Neural progenitor cell (in vitro differentiated cells): ENCODE data around the gene PHEX. TPM values are rescaled to one million over a fixed set of nuclear protein-coding genes. Genes with fewer than 3 reads are reported as not detected.

Source experiments
- DNase-seq: peaks from one replicate; pipeline ENCODE4 v3.0.0-alpha.2; 2016; ENCODE audit warnings: low spot score
- H2AFZ ChIP-seq: fragments of 200-600 bp; sonication (generic); replicated peaks from 2 replicates; pipeline ENCODE4 v1.6.1; 2016; ENCODE audit warnings: antibody characterized with exemption
- H3F3A ChIP-seq: fragments of 200-600 bp; sonication (generic); 2 replicates; pipeline ENCODE4 v1.6.1; 2016; ENCODE audit warnings: antibody characterized with exemption, low read depth
- H3K27ac ChIP-seq: fragments of 200-600 bp; sonication (generic); 2 replicates; pipeline ENCODE4 v1.5.1; 2016; ENCODE audit warnings: mild to moderate bottlenecking
- H3K27me3 ChIP-seq: fragments of 200-600 bp; sonication (generic); 2 replicates; pipeline ENCODE4 v1.6.1; 2016; ENCODE audit warnings: mild to moderate bottlenecking, moderate library complexity
- H3K36me3 ChIP-seq: fragments of 200-600 bp; sonication (generic); 2 replicates; pipeline ENCODE4 v1.5.1; 2016
- H3K4me1 ChIP-seq: fragments of 200-600 bp; sonication (generic); 2 replicates; pipeline ENCODE4 v1.6.1; 2016; ENCODE audit warnings: mixed run types
- H3K4me2 ChIP-seq: fragments of 200-600 bp; sonication (generic); 2 replicates; pipeline ENCODE4 v1.6.1; 2016
- H3K4me3 ChIP-seq: fragments of 200-600 bp; sonication (generic); 2 replicates; pipeline ENCODE4 v1.5.1; 2016
- H3K79me2 ChIP-seq: fragments of 200-600 bp; sonication (generic); 2 replicates; pipeline ENCODE4 v1.6.1; 2016; ENCODE audit warnings: low read depth
- H3K9ac ChIP-seq: fragments of 200-600 bp; sonication (generic); 2 replicates; pipeline ENCODE4 v1.6.1; 2016
- H3K9me3 ChIP-seq: fragments of 200-600 bp; sonication (generic); 2 replicates; pipeline ENCODE4 v1.5.1; 2016; ENCODE audit warnings: low read depth
- H4K20me1 ChIP-seq: fragments of 200-600 bp; sonication (generic); 2 replicates; pipeline ENCODE4 v1.6.1; 2016; ENCODE audit warnings: low read depth
- H3K27ac Mint-ChIP-seq: 3 replicates; pipeline ENCODE4 v1.8.0; 2021; ENCODE audit warnings: mixed read lengths
- H3K27me3 Mint-ChIP-seq: 2 replicates; pipeline ENCODE4 v1.8.0; 2022; ENCODE audit warnings: low read depth, mild to moderate bottlenecking, inconsistent platforms, moderate library complexity, mixed read lengths; ENCODE audit not compliant: insufficient read depth
- H3K36me3 Mint-ChIP-seq: 3 replicates; pipeline ENCODE4 v1.8.0; 2021; ENCODE audit warnings: mixed read lengths
- H3K4me1 Mint-ChIP-seq: 3 replicates; pipeline ENCODE4 v1.8.0; 2021; ENCODE audit warnings: mixed read lengths
- H3K4me3 Mint-ChIP-seq: 3 replicates; pipeline ENCODE4 v1.8.0; 2021; ENCODE audit warnings: mild to moderate bottlenecking, moderate library complexity, mixed read lengths
- H3K9me3 Mint-ChIP-seq: 3 replicates; pipeline ENCODE4 v1.8.0; 2020; ENCODE audit warnings: mixed read lengths
- EZH2 ChIP-seq: fragments of 200-600 bp; sonication (generic); IDR thresholded peaks from 2 replicates; pipeline ENCODE4 v1.6.1; 2017; ENCODE audit warnings: antibody characterized with exemption, mild to moderate bottlenecking, moderate library complexity
- EZH2phosphoT487 ChIP-seq: fragments of 200-600 bp; sonication (generic); IDR thresholded peaks from 2 replicates; pipeline ENCODE4 v1.6.1; 2017; ENCODE audit warnings: antibody characterized with exemption
- total RNA-seq: library from RNA; depleted of rRNA; stranded (reverse); fragments of >200 nt; gene quantifications from 2 replicates; pipeline ENCODE4 v1.2.3, GENCODE V29; 2015; ENCODE audit warnings: low replicate concordance
- TF ChIP-seq, protein P1 (sequence below): fragments of 200-600 bp; sonication (generic); IDR thresholded peaks from 2 replicates; pipeline ENCODE4 v1.5.1; 2017; ENCODE audit warnings: antibody characterized with exemption, mild to moderate bottlenecking

PHEX gene
- total RNA-seq, 1 donor from 2014 or later: 0.07 TPM

DNA sequence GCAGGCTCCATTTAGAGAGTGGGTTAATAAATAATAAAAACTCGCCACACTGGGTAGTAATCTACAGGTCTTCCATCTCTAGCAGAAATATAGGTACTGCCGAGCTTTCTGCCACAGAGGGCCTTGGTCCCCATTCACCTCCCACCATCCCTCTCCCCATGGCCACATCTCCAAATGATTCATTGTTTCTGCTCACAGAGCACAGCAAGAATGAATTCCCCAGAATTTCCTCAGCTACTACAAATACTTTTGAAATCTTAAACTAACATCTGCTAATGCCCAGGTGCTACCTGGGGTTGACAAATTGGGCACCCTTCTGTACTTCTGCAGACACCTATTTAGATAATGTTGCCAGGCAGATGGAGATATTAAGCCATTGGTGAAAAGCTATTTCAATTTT, 5.1 kb downstream of the PHEX start:
- H3K27me3 Mint-ChIP-seq: no peaks in the 10 kb centered on the region
- H2AFZ ChIP-seq: no peak overlapping the region
- H3K9me3 Mint-ChIP-seq: no peaks in the 10 kb centered on the region
- no peak overlapping the region for H3K4me3 Mint-ChIP-seq
- no peak for TF ChIP-seq EZH2
- TF ChIP-seq, protein P1, sequence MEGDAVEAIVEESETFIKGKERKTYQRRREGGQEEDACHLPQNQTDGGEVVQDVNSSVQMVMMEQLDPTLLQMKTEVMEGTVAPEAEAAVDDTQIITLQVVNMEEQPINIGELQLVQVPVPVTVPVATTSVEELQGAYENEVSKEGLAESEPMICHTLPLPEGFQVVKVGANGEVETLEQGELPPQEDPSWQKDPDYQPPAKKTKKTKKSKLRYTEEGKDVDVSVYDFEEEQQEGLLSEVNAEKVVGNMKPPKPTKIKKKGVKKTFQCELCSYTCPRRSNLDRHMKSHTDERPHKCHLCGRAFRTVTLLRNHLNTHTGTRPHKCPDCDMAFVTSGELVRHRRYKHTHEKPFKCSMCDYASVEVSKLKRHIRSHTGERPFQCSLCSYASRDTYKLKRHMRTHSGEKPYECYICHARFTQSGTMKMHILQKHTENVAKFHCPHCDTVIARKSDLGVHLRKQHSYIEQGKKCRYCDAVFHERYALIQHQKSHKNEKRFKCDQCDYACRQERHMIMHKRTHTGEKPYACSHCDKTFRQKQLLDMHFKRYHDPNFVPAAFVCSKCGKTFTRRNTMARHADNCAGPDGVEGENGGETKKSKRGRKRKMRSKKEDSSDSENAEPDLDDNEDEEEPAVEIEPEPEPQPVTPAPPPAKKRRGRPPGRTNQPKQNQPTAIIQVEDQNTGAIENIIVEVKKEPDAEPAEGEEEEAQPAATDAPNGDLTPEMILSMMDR: no peak
- no peak for TF ChIP-seq EZH2phosphoT487
- no peak overlapping the region for H3K27ac Mint-ChIP-seq
- no peak overlapping the region for H3K27ac ChIP-seq
- no peaks in the 10 kb centered on the region for H3K36me3 Mint-ChIP-seq
- peaks cover 5% of the 10 kb centered on the region for H3K9me3 ChIP-seq
- no peaks in the 10 kb centered on the region for H3F3A ChIP-seq
- no peak overlapping the region for H3K9ac ChIP-seq
- no peak overlapping the region for H3K4me3 ChIP-seq
- no peaks in the 10 kb centered on the region for H3K4me1 ChIP-seq
- no peaks in the 10 kb centered on the region for H3K36me3 ChIP-seq
- no peaks in the 10 kb centered on the region for H3K79me2 ChIP-seq
- no peak overlapping the region for H3K4me2 ChIP-seq
- no peaks in the 10 kb centered on the region for H4K20me1 ChIP-seq
- no peak for DNase-seq
- H3K27me3 ChIP-seq: no peaks in the 10 kb centered on the region
- H3K4me1 Mint-ChIP-seq: peaks cover 3% of the 10 kb centered on the region

DNA sequence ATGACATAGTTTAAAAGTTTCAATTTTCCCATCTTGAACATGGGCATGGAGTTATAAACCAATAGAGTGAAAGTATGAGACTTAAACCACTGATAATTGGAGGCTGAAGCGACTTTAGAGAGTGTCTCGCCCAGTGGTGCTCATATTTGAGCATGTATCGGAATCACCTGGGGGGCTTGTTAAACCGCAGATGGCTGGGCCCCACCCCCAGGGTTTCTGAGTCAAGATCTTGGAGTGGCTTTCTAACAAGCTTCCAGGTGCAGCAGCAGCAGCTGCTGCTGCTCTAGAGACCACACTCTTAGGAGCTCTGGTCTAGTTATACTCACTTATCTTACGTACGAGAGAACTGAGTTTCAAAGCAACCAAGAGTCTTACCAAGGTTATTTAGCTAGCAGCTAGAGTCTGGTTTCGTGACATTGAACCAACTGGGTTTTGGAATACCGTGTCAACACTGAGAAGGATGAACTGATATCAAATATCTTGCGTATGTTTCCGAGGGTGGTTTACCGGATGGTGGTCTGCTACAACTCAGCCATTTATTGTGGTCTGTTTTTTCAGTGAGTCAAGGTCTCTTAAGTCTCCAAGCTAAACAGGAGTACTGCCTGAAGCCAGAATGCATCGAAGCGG, 5.9 kb downstream of the PHEX start:
- no peak for DNase-seq

DNA sequence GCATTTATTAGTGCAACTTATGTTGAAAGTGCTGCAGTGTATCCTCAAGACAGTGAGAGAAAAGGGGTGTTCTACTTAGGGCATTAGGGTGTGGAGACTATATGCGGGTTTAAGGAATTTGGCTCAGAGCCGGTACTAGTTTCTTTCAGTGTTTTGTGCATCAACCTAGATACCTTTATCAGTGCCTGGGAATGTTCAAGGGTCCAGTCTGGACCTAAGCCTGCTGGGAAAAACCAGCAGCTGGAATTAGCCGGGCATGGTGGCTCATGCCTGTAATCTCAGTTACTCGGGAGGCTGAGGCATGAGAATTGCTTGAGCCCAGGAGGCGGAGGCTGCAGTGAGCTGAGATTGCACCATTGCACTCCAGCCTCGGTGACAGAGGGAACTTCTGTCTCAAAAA, 7.4 kb downstream of the PHEX start:
- no peaks in the 10 kb centered on the region for H4K20me1 ChIP-seq
- H2AFZ ChIP-seq: no peak overlapping the region
- H3K4me1 ChIP-seq: no peaks in the 10 kb centered on the region
- Mint-ChIP-seq H3K36me3 (no peaks in the 10 kb centered on the region), H3K4me1 (peaks cover 11% of the 10 kb centered on the region), H3K4me3 (no peak overlapping the region), H3K27ac (no peak overlapping the region), H3K9me3 (no peaks in the 10 kb centered on the region), H3K27me3 (no peaks in the 10 kb centered on the region)
- TF ChIP-seq, protein P1: no peak
- TF ChIP-seq EZH2phosphoT487: no peak
- TF ChIP-seq EZH2: no peak
- no peak overlapping the region for H3K4me3 ChIP-seq
- H3K9me3 ChIP-seq: peaks cover 5% of the 10 kb centered on the region
- no peak for DNase-seq
- no peaks in the 10 kb centered on the region for H3F3A ChIP-seq
- no peaks in the 10 kb centered on the region for H3K27me3 ChIP-seq
- H3K36me3 ChIP-seq: no peaks in the 10 kb centered on the region
- H3K79me2 ChIP-seq: no peaks in the 10 kb centered on the region
- H3K9ac ChIP-seq: no peak overlapping the region
- H3K27ac ChIP-seq: no peak overlapping the region
- no peak overlapping the region for H3K4me2 ChIP-seq

More for the DNA sequence above, 5.9 kb downstream of the PHEX start:
- no peaks in the 10 kb centered on the region for H3K27me3 ChIP-seq
- H2AFZ ChIP-seq: no peak overlapping the region
- Mint-ChIP-seq H3K27me3 (no peaks in the 10 kb centered on the region), H3K27ac (no peak overlapping the region), H3K9me3 (no peaks in the 10 kb centered on the region), H3K4me3 (no peak overlapping the region), H3K4me1 (peaks cover 3% of the 10 kb centered on the region), H3K36me3 (no peaks in the 10 kb centered on the region)
- no peak overlapping the region for H3K4me2 ChIP-seq
- no peaks in the 10 kb centered on the region for H3F3A ChIP-seq
- TF ChIP-seq EZH2phosphoT487 (no peak), EZH2 (no peak)
- TF ChIP-seq, protein P1: no peak
- no peaks in the 10 kb centered on the region for H4K20me1 ChIP-seq
- no peaks in the 10 kb centered on the region for H3K36me3 ChIP-seq
- peaks cover 5% of the 10 kb centered on the region for H3K9me3 ChIP-seq
- H3K9ac ChIP-seq: no peak overlapping the region
- H3K4me3 ChIP-seq: no peak overlapping the region
- no peak overlapping the region for H3K27ac ChIP-seq
- H3K79me2 ChIP-seq: no peaks in the 10 kb centered on the region
- no peaks in the 10 kb centered on the region for H3K4me1 ChIP-seq
